IPS-NIHi7 (cell line): ENCODE results near the gene SLC2A1.
"Not testable (repeated sequence)": the region's sequence is repeated elsewhere in the genome, so short reads cannot be mapped to it uniquely, and the experiment has no call there.

ENCODE experiments used
- DNase-seq: peaks from one replicate; pipeline ENCODE4 v3.0.0; 2012; ENCODE audit warnings: mixed read lengths; ENCODE audit errors: extremely low spot score

Gene SLC2A1

DNA sequence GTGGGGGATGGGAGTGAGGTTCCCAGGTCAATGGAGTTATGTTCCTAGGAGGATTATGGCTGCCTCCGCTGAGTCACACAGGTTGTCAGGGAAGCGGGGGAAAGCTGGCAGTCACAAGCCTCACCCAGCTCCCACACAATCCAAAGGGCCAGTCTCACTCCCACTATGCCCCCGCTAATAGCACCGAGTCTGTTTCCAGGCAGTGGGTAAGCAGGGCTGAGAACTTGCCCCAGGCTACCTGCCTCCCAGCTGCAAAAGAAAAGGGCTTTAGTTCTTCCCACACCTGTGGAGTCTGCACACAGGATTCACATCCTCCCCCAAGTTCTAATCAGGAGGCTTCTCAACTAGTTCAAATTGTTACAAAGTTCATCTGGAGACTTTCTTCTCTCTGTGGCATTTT is 58.7 kb downstream of the SLC2A1 start:
- not testable (repeated sequence) for DNase-seq

DNA sequence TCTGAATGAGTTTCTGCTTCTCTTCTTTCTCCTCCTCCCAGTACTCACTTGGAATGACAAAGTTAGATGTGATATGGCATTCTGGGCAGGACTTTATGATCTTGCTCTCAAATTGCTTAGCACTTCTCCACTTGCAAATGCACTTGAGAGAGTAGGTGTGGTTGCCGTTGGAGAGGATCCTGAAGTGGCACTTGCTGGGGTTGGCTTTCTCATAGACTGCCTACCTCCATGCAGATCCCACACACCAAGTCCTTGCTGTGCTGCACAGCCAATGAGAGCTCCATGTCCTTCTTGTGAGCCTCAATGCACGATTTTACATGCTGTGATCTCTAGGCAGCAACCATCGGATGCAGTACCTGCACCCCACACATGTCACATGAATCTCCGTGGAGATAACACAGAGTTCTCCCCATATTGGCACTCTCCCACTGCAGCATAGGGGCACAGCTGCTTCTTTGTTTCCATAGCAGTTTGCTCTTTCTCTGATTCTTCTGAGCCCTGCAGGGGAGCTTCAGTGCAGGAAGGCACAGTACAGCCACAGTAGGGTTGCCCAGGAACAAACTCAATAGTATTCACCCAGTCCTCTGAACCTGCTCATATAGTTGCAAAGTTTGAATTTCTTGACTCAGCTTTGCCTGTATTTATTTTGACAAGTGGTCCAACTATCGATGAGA is 67.1 kb downstream of the SLC2A1 start:
- DNase-seq, result no peak

DNA sequence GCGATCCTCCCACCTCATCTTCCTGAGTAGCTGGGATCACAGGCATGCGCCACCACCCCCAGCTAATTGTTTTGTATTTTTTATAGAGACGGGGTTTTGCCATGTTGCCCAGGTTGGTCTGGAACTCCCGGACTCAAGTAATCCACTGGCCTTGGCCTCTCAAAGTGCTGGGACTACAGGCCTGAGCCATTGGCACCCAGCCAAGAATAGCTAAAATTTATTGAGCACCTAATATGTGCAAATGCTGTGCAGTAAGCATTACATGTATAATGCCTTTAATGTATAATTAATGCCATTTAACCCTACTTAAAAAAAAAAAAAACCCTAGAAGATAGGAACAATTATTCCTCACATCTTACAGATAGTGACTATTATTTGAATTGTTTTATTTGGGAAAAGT is 69.4 kb downstream of the SLC2A1 start:
- DNase-seq, result no peak

DNA sequence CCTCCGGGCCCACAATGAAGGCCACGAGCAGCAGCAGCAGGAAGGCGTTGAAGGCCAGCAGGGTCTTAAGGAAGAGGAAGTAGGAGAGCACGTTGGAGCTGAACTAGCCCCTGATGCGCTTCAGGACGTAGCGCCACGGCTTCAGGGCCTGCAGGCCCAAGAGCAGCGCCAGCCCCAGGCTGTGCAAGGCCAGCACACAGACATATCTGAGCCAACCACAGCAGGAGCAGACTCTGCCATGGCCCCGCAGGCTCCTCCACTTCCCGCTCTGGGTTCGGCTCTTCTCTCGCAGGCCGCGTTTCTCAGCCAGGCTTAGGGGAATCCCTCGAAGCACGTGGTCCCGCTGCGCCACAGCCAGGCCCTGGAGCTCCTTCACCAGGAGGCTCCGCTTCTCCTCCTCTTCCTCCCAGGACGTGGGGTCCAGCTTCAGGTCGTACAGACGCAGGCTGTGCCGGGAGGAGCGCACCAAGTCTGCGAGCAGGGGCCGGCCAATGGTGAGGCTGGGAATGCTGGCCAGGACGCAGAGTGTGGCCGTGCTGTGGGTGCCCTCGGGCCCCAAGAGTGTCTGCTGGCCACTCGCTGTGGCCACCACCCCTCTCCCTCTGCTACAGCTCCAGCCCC is 70.5 kb downstream of the SLC2A1 start:
- DNase-seq, result no peak

GRCh38 chr1:42887366-42887765 is 71.3 kb downstream of the SLC2A1 start:
- DNase-seq, result no peak

DNA sequence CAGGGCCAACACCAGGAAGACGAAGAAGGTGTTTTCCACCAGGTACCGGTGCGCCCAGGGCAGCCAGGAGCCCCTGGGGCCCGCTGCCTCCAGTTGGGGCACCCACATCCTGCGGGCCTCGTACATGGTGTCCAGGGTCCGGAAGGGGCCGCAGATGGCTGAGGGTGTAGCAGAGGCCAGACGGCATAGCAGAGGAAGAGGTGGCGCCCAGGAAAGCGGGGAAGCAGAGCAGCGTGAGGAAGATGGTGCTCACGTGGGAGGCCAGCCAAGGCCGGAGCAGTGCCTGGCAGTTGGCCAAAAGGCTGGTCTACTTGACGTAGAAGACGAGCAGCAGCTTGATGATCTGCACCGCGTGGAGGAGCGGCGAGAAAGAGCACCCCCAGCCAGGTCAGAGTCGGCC is 71.9 kb downstream of the SLC2A1 start:
- no peak for DNase-seq

DNA sequence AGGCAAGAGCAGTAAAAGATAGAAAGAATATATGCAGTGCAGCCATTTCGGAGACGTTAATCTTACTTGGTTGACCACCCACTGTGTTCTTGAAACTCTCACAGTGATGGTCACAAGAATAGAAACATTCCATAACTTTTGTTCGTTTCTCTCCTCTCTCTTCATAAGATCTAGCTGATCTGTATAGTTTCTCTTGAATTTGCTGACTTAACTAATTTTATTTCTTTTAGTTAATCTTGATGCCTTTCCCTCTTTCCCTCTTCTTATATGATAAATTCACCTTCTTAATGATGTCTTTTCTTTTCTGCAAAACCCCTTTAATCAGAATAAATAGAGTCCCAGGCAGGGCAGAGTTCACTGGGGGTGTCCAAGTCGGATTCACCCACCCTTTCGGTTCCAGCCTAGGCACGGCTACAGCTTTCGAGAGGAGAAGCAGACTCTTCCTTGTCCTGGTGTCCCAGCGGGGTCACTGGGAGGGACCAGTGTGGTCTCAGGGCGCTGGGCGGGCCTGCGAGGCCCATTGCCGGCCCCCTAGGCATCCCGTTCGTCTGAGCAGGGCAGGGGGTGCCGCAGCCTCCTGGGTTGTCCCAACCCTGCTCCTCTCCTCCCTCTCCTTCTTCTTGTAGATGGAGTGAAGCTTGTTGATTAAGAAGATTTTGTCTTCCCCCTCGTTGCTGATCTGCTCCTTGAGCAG is 72.5 kb downstream of the SLC2A1 start:
- no peak for DNase-seq

DNA sequence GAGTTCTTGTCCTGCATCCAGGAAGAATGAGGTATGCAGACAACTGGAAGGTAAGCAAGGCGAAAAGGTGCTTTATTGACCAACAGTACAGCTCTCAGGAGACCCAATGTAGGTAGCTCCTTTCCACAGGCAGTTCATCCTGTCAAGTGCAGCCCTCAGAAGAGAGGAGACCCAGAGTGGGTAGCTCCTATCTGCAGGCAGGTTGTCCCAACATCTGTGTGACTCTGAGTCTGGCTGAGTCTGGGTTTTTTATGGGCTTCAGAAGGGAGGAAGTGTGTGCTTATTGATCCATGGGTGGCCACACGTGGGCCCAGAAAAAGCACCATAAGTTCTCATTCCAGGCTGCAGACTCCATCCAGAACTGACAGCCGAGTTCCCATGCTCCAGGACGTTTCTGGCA is 78.3 kb downstream of the SLC2A1 start:
- no peak for DNase-seq

GRCh38 chr1:42877380-42877779 is 81.3 kb downstream of the SLC2A1 start:
- DNase-seq, result no peak

DNA sequence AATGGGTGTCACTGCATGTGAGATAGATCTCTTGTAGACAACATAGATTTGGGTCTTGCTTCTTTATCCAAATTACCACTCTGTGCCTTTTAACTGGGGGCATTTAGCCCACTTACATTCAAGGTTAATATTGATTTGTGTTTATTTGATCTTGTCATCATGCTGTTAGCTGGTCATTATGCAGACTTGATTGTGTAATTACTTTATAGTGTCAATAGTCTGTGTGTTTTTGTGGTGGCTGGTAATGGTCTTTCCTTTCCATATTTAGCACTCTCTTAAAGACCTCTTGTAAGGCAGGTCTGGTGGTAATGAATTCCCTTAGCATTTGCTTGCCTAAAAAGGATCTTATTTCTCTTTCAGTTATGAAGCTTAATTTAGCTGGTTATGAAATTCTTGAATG is 82.7 kb downstream of the SLC2A1 start:
- DNase-seq, result no peak
